ENCODE measurements around the gene SGTA.

SGTA gene

DNA sequence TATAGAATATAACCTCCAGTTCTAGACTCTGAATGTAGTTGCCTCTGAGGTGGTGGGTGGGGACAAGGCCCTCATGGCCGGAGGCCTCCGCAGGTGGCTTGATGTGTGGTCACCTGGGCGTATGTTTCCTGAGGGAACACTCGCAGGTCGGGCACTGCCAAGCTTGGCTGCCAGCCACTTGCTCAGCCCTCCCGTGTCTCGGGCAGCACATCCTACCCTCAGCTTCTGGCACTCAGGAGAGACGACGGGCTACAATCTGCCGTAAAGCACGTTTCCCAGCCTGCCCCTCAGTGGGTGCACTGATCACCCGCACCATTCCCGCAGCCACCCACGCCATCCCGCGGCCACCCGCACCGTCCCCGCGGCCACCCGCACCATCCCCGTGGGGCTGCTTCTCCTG is 17.4 kb upstream of the SGTA start:
- no peaks in the 10 kb centered on the region for H3K9me3 ChIP-seq (ENCODE audit: insufficient read depth, low read length)
- peaks cover 82% of the 10 kb centered on the region for H3K36me3 ChIP-seq (replicated peaks; ENCODE audit: low read depth, low read length)
- no peak overlapping the region for H3K9ac ChIP-seq (ENCODE audit: low read length)
- peaks cover 25% of the 10 kb centered on the region; the same call in 1 of the 2 replicates for H3K79me2 ChIP-seq (ENCODE audit: low read length)
- H3K4me3 ChIP-seq (ENCODE audit: low read length): no peak overlapping the region
- H3K4me2 ChIP-seq (ENCODE audit: low read length): no peak overlapping the region
- H4K20me1 ChIP-seq (ENCODE audit: insufficient read depth, low read length): peaks cover 10% of the 10 kb centered on the region
- no peaks in the 10 kb centered on the region for H3K27me3 ChIP-seq (ENCODE audit: low read depth, low read length)
- H3K27ac ChIP-seq (ENCODE audit: low read length): no peak overlapping the region
- no peaks in the 10 kb centered on the region for H3K4me1 ChIP-seq (ENCODE audit: low read length)
- no peak overlapping the region for H2AFZ ChIP-seq (ENCODE audit: low read depth, low read length)
- TF ChIP-seq CTCF (IDR thresholded peaks at IDR 0.05; ENCODE audit: low read depth, low read length): no peak
- no peak for TF ChIP-seq EZH2phosphoT487 (IDR thresholded peaks at IDR 0.05; ENCODE audit: low read depth)

DNA sequence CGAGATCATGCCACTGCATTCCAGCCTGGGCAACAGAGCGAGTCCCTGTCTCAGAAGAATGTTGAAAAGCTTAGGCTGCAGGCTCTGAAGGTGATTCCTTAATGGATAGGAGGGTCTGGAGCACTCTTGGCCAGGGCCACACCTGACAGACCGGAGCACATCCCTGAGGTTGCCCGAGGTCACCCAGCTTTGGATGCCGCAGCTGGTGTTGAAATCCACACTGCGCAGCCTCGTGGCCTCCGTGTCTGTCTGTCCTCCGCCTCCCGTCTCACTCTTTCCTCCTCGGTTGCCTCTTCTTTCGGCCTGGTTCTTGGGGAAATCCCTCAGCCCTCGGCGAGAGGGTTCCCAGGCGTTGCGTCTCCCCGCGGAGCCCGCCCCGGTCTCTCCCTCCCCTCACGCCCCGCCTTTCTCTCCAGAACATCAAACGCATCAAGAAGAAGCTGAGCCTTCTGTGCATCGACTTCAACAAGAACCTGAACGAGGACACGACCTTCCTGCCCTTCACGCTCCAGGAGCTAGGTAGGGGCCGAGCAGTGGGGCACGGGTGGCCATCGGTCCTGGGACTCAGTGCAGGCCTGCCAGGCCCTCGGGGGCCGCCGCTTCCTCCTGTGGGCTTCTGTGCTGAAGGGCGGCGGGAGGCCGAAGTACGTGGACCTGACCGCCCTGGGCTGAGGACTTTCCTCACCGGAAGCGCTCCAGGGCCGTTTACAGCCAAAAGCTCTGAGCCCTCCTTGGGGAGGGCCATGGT is 16.4 kb upstream of the SGTA start:
- Histone ChIP-seq H2AFZ (ENCODE audit: low read depth, low read length) (no peak overlapping the region), H3K27me3 (ENCODE audit: low read depth, low read length) (no peaks in the 10 kb centered on the region), H3K79me2 (ENCODE audit: low read length) (peaks cover 25% of the 10 kb centered on the region; the same call in 1 of the 2 replicates), H3K4me1 (ENCODE audit: low read length) (no peaks in the 10 kb centered on the region), H4K20me1 (ENCODE audit: insufficient read depth, low read length) (peaks cover 10% of the 10 kb centered on the region), H3K4me3 (ENCODE audit: low read length) (no peak overlapping the region), H3K36me3 (replicated peaks; ENCODE audit: low read depth, low read length) (peaks cover 82% of the 10 kb centered on the region), H3K9ac (ENCODE audit: low read length) (no peak overlapping the region), H3K9me3 (ENCODE audit: insufficient read depth, low read length) (no peaks in the 10 kb centered on the region), H3K4me2 (ENCODE audit: low read length) (no peak overlapping the region), H3K27ac (ENCODE audit: low read length) (no peak overlapping the region)
- TF ChIP-seq EZH2phosphoT487 (IDR thresholded peaks at IDR 0.05; ENCODE audit: low read depth): no peak

GRCh38 chr19:2798733-2799132 is 15.7 kb upstream of the SGTA start:
- Histone ChIP-seq H3K79me2 (ENCODE audit: low read length) (peaks cover 26% of the 10 kb centered on the region; the same call in 1 of the 2 replicates), H4K20me1 (ENCODE audit: insufficient read depth, low read length) (peaks cover 10% of the 10 kb centered on the region), H3K27me3 (ENCODE audit: low read depth, low read length) (no peaks in the 10 kb centered on the region), H3K4me3 (ENCODE audit: low read length) (no peak overlapping the region), H3K9ac (ENCODE audit: low read length) (no peak overlapping the region), H3K4me2 (ENCODE audit: low read length) (no peak overlapping the region), H3K4me1 (ENCODE audit: low read length) (no peaks in the 10 kb centered on the region), H3K27ac (ENCODE audit: low read length) (no peak overlapping the region), H3K36me3 (replicated peaks; ENCODE audit: low read depth, low read length) (peaks cover 82% of the 10 kb centered on the region), H3K9me3 (ENCODE audit: insufficient read depth, low read length) (no peaks in the 10 kb centered on the region), H2AFZ (ENCODE audit: low read depth, low read length) (no peak overlapping the region)
- TF ChIP-seq CTCF (IDR thresholded peaks at IDR 0.05; ENCODE audit: low read depth, low read length) (no peak), EZH2phosphoT487 (IDR thresholded peaks at IDR 0.05; ENCODE audit: low read depth) (no peak)

- H4K20me1 ChIP-seq (ENCODE audit: insufficient read depth, low read length): peaks cover 10% of the 10 kb centered on the region
- peaks cover 31% of the 10 kb centered on the region; the same call in 1 of the 2 replicates for H3K79me2 ChIP-seq (ENCODE audit: low read length)
- TF ChIP-seq EZH2phosphoT487 (IDR thresholded peaks at IDR 0.05; ENCODE audit: low read depth) (no peak), CTCF (IDR thresholded peaks at IDR 0.05; ENCODE audit: low read depth, low read length) (no peak)
- no peaks in the 10 kb centered on the region for H3K9me3 ChIP-seq (ENCODE audit: insufficient read depth, low read length)
- no peaks in the 10 kb centered on the region for H3K27me3 ChIP-seq (ENCODE audit: low read depth, low read length)
- H3K36me3 ChIP-seq (replicated peaks; ENCODE audit: low read depth, low read length): peaks cover 82% of the 10 kb centered on the region
- no peak overlapping the region for H3K4me3 ChIP-seq (ENCODE audit: low read length)
- H3K9ac ChIP-seq (ENCODE audit: low read length): no peak overlapping the region
- no peak overlapping the region for H3K4me2 ChIP-seq (ENCODE audit: low read length)
- H3K27ac ChIP-seq (ENCODE audit: low read length): no peak overlapping the region
- no peaks in the 10 kb centered on the region for H3K4me1 ChIP-seq (ENCODE audit: low read length)
- no peak overlapping the region for H2AFZ ChIP-seq (ENCODE audit: low read depth, low read length)
These were observed 15.1 kb upstream of the SGTA start for GRCh38 chr19:2798158-2798685.
